Medulla oblongata (tissue), 1 donor: ENCODE measurements around the gene SLC4A2.

ENCODE experiments used
- DNase-seq: peaks from one replicate; pipeline ENCODE4 v3.0.0-alpha.2; 2015; ENCODE audit errors: extremely low spot score

Gene SLC4A2

DNA sequence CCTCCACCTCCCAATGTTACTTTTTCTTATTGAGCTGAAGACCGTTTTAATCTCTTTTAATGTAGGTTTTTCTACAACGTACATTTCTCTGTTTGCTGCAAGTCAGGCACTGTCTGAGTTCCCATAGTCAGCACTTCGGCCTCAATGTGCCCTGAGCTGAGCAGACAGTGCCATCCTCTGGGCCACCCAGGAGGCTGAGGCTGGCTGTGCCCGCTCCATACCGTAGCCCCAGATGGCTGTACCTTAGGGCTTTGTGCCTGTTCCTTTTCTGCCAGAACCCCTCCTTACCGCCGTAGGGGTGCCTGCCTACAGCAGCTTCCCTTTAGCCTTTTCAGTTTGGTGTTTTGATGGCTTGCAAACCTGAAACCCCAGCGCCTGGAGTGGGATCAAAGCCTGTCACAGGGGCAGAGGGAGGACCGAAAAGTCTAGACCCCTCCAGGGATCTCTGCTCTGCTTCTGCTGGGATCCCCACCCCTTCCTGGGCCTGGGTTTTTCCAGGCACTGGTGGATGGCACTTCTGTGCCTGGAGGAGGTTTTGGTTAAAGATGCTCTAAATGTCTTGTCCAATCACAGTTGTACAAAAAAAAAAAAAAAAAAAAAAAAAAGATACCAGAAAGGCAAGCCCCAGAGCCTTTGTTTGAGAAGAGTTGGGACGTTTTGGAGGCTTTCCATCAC is 35.9 kb downstream of the SLC4A2 start:
- no peak for DNase-seq

DNA sequence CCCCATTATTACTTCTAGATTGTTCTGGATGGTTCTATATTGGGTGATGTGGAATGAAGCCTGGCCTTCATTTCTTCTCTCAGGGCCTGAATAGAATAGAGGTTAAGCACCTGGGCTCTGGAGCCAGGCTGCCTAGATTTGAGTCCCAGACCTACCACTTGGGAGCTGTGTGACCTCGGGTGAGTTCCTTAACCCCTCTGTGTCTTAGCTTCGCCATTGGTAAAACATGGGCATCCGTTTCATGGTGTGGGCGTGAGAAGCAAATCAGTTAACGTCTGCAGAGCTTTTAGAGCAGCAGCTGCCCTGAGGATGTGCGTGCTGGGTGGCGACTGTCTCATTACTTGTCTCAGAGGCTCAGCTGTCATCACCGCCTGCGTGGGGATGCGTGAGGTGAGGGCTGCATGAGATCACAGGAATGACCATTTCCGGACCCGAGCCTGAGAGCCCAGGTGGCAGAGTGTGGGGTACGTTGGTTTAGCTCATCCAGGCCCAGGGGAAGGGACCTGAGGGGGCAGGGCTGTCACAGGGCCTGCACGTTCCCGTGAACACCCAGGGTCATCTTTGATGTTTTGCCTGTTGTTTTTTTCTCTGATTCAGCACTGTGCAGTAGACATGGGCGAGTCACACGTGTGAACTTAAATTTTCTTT is 36.6 kb downstream of the SLC4A2 start:
- DNase-seq, result no peak

- no peak for DNase-seq
Observed at GRCh38 chr7:151099486-151100211, 40.3 kb downstream of the SLC4A2 start.

- DNase-seq, result no peak
Observed at GRCh38 chr7:151100921-151101320, 41.5 kb downstream of the SLC4A2 start.

DNA sequence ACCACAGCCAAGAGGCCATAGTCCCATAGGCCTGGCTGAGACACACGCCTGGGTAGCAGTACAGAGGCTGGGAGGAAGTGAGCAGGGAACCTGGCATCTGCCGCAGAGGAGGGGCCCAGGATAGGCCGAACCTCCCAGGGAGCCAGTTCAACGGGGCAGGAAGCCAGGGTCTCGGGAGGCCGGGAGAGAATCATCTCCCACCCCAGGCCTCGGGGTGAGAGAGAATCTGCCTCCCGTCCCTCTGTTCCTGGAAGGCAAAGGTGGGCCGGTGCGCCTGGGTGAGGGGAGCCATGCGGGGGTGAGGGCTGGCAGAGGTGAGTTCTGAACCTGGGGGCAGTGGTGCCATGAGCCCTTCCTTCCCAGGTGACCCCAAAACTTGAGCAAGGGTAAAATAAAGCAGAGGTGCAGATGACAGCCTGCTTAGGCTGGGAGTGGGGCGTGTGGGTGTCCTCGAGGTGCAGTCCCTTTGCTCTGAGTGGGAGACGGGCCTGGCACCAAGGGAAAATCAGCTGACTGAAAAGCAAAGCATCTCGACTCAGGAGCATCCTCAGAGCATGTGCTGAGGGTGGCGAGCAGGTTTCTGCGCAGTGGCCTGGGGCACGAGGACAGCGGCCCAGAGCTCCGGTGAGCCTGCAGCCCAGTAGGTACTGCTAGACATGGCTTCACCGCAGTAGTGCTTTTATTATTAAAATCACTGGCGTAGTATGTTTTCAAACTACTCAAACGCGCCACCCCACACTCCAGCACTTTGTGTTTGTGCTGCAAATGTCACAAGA is 42.4 kb downstream of the SLC4A2 start:
- DNase-seq, result no peak

- DNase-seq, result no peak
Observed at GRCh38 chr7:151102991-151103390, 43.6 kb downstream of the SLC4A2 start.

DNA sequence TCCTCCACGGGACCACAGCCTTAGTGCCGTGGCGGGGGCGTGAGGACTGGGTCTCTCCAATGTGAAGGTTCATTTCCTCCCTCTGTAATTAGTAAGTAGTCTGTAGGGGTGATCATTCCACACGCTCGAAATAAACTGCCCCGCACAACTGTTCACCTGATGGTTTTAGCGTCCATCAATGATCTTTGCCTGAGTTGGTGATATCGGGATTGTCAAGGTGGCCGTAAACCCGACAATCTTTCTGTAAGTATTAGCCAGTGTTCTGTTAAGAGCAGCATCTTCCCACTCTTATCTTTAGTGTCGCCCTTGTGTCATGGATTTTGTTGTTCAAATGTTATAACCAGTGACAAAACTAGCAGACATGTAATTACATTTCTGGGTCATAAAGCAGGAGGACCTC is 44.6 kb downstream of the SLC4A2 start:
- DNase-seq, result no peak

GRCh38 chr7:151104411-151105235 is 45.2 kb downstream of the SLC4A2 start:
- DNase-seq, result no peak

DNA sequence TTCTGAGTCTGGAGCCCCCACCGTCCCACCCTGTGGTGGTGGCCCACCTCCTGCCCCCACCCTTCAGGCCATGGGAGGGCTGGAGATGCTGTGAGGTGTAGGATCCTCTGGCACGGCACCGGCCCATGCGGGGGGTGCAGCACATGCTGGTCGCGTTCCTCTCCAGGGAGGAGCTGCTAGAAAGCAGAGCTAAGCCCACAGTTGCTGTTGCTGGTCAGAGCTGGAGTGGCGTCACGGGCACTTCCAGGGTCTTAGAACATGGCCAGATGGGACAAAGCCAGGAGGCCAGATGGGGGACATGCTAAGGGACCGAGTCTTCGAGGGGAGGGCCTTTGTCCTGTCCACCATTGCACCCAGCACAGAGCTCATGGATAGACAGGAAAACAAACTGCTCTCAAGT is 48.5 kb downstream of the SLC4A2 start:
- no peak for DNase-seq

GRCh38 chr7:151109094-151110048 is 50.0 kb downstream of the SLC4A2 start:
- DNase-seq, result no peak

DNA sequence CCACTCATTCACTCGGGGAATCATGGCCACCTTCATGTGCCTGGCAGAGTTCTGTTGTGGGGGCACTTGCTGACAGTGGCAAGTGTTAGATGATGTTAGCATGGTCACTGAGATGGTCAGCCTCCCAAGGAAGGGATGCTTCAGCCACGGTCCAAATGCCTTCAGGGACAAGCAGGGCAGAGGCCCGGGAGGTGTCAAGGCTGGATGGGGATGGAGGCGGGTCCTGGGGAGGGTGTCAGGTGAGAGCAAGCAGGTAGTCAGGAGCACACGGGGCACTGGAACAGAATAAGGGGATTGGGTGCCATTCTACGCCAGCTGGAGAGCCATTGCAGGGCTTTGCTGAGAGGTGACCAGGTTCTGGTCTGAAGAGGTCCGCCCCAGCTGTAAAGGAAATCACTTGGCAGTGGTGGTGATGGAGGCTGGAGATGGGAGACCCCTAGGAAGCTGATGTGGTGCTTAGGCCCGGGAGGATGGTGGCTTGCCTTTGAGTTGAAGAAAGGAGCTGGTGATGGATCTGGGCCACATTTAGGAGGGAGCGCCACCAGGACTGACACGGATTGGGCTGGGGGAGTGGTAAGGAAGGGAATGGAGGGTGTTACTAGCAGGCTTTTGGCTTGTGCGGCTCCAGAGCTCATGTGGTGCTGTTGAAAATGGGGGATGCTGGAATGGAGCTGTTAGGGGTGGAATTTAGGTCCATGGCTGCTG is 51.0 kb downstream of the SLC4A2 start:
- DNase-seq, result no peak

- peak; percentile 87 for DNase-seq
Observed at GRCh38 chr7:151110941-151111645, 51.7 kb downstream of the SLC4A2 start.

DNA sequence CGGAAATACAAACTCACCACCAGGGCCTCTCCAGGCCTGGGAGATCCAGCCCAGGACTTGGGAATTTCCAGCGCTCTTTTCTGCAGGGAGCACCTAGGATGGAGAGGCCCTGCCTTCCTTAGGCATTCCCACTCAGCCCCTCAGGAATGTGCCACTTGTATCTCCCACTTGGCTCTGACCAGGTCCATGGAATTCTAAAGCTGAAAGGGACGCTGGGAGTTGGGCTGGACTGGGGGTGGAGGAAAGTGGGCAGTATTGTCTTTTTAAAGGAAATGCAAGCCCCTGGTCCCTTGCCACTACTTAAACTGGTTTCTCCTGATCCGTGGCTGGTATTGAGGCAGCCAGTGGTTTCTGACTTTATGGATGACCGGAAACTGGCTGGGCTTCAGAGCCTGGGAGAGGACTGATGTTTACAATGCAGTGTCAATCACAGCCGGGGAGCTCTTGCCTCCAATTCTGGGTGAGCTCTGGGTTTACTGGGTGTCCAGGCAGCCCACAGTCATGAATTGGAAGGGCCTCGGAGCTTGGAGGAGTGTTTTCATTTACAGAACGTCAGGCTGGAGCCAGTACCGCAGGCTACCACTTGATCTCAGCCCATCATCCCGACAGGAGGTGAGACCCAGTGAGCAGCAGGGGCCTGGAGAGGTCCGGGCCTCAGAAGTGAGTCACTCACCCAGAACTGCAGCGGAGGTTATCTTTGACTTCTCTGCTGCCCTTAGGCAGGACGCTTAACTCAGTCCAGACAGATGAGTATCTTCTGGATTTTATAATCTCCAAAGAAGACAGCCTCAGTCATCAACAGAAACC is 54.2 kb downstream of the SLC4A2 start:
- DNase-seq, result no peak

DNA sequence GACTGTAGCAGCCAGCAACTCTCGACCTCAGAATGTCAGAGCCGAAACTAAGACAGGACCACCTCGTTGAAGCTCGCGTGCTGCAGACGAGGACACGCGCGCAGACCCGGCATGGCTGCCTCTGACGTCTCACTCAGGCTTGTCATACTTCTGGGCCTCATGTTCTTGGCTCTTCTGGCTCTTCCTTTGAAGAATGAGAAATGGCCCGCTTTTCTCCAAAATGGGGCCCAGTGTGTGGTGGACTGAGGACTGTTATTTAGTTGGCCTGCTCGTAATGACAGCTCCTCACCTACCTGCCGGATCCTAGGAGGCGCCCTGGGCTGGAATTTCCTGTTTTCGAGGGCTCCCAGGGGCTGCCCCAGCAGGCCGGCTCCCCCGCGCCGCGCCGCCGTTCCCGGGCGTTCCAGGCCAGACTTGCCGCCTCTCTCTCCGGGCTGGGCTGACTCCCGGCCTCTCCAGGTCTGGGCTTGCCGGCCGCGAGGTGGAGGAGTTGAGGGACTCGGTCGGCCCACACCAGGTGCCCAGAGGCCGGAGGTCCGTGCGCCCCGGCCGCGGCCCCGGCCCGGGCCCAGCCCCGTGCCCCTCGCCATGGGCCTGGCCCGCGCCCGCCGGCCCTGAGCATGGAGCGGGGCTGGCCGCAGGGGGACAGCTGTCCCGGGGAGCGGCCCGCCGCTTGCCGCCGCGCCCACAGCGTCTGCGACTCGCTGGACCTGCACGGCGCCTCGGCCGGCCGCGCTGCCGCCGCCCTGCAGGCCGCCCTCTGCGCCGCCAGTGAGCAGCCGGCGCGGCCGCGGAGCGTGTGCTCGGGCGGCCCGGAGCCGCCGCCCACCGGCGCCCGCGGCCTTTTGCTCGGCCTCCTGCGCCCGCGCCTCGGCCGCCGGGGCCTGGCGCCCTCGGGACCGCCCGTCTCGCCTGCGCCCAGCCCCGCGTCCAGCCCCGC is 55.0 kb downstream of the SLC4A2 start:
- no peak for DNase-seq

GRCh38 chr7:151115121-151115835 is 55.9 kb downstream of the SLC4A2 start:
- DNase-seq, result no peak

DNA sequence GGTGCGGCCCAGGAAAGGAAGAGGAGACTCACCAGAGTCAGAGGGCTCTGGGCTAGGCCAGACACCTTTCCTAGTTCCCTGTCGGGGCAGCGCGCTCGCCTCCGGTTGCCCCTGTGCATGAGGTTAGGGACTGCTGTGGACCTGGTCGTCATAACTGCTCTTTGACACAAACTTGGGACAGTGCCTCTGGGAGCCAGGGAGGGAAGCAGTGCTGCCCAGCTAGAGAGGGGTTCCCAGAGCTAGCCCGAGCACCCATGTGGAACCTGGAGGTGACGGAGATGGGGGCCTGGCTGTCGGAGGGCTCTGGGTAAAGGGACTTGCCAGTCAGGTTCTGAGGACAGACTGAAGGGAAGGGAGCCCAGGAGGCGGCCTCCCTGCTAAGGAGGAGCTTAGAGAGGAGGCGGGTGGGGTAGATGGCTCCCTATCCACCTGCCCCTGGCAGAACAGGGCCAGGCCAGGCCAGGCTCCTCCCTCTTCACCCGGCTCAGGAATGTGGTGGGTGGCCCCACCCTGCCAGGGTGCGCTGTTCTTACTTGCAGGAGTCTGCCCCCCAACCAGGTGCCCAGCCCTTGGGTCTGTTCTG is 56.5 kb downstream of the SLC4A2 start:
- DNase-seq, result no peak
